ENCODE measurements around the gene AQR.
A peak's percentile ranks its signal among the peaks of the same experiment; 100 is the strongest.

The AQR gene

DNA sequence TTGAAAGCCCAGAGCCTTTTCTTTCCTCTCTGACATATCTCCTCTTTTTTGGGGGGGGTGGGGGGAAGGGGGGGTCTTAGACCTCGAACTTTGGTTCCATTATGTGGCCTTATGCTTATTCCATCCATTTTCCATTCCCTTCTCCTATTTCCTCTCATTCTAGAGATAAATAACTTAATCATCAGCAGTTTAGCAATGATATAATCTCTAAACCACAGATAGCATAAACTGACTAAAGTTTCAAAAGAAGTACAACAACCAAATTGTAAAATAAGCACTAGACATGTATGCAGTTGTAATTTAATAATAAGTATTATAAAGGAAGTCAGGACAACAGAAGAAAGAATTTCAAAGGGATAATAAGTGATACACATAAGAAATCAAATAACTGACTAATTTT, 64.5 kb downstream of the AQR start:
- Histone ChIP-seq H3K56ac (ENCODE audit: low read length) (no peak overlapping the region), H3K4me1 (ENCODE audit: control insufficient read depth, low read depth, low read length) (no peaks in the 10 kb centered on the region), H3K27me3 (ENCODE audit: insufficient read depth, low read length, poor library complexity) (no peaks in the 10 kb centered on the region), H3K27ac (ENCODE audit: low read depth, low read length) (no peak overlapping the region), H3K9ac (ENCODE audit: low read length) (no peak overlapping the region), H3K4ac (ENCODE audit: low read depth, low read length) (no peak overlapping the region), H3K36me3 (ENCODE audit: control insufficient read depth, insufficient read depth, low read length) (peaks cover 3% of the 10 kb centered on the region), H2AK5ac (ENCODE audit: low read length) (no peak overlapping the region), H4K5ac (ENCODE audit: low read length) (no peak overlapping the region), H3K18ac (ENCODE audit: low read length) (no peak overlapping the region), H3K4me3 (ENCODE audit: low read length) (no peak overlapping the region), H4K8ac (ENCODE audit: low read depth, low read length) (no peak overlapping the region), H2BK120ac (ENCODE audit: low read depth, low read length) (no peak overlapping the region), H3K23ac (ENCODE audit: low read length) (no peak overlapping the region), H3K79me1 (ENCODE audit: low read length) (no peaks in the 10 kb centered on the region), H3K4me2 (ENCODE audit: low read length) (no peak overlapping the region), H3K79me2 (ENCODE audit: control insufficient read depth, insufficient read depth, low read length) (no peaks in the 10 kb centered on the region), H2BK5ac (ENCODE audit: low read length) (no peak overlapping the region), H2BK15ac (replicated peaks; ENCODE audit: low read depth) (no peak overlapping the region)
- no peak for DNase-seq
- WGBS (ENCODE audit: extremely low coverage, insufficient coverage, low lambda C conversion rate), result no CpG with 5 or more reads among the region's 1 CpG

- Histone ChIP-seq H2BK15ac (replicated peaks; ENCODE audit: low read depth) (no peak overlapping the region), H3K27me3 (ENCODE audit: insufficient read depth, low read length, poor library complexity) (no peaks in the 10 kb centered on the region), H4K8ac (ENCODE audit: low read depth, low read length) (no peak overlapping the region), H3K79me2 (ENCODE audit: control insufficient read depth, insufficient read depth, low read length) (no peaks in the 10 kb centered on the region), H3K9ac (ENCODE audit: low read length) (no peak overlapping the region), H3K4me3 (ENCODE audit: low read length) (no peak overlapping the region), H3K4ac (ENCODE audit: low read depth, low read length) (no peak overlapping the region), H3K36me3 (ENCODE audit: control insufficient read depth, insufficient read depth, low read length) (peaks cover 2% of the 10 kb centered on the region), H2BK120ac (ENCODE audit: low read depth, low read length) (no peak overlapping the region), H3K27ac (ENCODE audit: low read depth, low read length) (no peak overlapping the region), H3K56ac (ENCODE audit: low read length) (no peak overlapping the region), H4K5ac (ENCODE audit: low read length) (no peak overlapping the region), H2BK5ac (ENCODE audit: low read length) (no peak overlapping the region), H3K4me1 (ENCODE audit: control insufficient read depth, low read depth, low read length) (no peaks in the 10 kb centered on the region), H3K18ac (ENCODE audit: low read length) (no peak overlapping the region), H3K4me2 (ENCODE audit: low read length) (no peak overlapping the region), H2AK5ac (ENCODE audit: low read length) (no peak overlapping the region), H3K79me1 (ENCODE audit: low read length) (no peaks in the 10 kb centered on the region), H3K23ac (ENCODE audit: low read length) (no peak overlapping the region)
- WGBS (ENCODE audit: extremely low coverage, insufficient coverage, low lambda C conversion rate), result no CpG with 5 or more reads among the region's 1 CpG
- DNase-seq, result no peak
Observed at GRCh38 chr15:34904527-34904926, 65.0 kb downstream of the AQR start.

DNA sequence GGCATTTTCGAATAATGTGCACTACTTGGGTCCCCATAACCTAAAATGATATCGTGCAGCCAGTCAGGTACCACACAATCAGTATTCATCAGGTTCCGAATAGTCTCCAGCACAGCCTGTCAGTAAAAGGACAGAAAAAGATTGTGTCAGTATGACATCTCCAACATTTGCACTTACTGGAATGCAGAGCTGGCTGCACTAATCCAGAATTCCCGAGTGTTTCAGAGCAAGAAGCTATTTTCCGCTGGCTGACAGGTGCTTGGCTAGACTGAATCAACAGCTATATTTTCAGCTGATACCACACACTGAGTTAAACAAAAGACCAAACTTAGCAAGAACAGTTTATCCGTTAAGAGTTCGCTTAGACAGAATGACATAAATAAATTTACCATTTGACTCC, 68.8 kb downstream of the AQR start:
- Histone ChIP-seq H3K4ac (ENCODE audit: low read depth, low read length) (no peak overlapping the region), H3K4me3 (ENCODE audit: low read length) (no peak overlapping the region), H3K4me2 (ENCODE audit: low read length) (no peak overlapping the region), H3K56ac (ENCODE audit: low read length) (no peak overlapping the region), H2BK15ac (replicated peaks; ENCODE audit: low read depth) (no peak overlapping the region), H3K36me3 (ENCODE audit: control insufficient read depth, insufficient read depth, low read length) (peaks cover 4% of the 10 kb centered on the region), H3K79me1 (ENCODE audit: low read length) (no peaks in the 10 kb centered on the region), H2AK5ac (ENCODE audit: low read length) (no peak overlapping the region), H2BK120ac (ENCODE audit: low read depth, low read length) (no peak overlapping the region), H3K9ac (ENCODE audit: low read length) (no peak overlapping the region), H3K4me1 (ENCODE audit: control insufficient read depth, low read depth, low read length) (no peaks in the 10 kb centered on the region), H3K23ac (ENCODE audit: low read length) (no peak overlapping the region), H4K5ac (ENCODE audit: low read length) (no peak overlapping the region), H3K79me2 (ENCODE audit: control insufficient read depth, insufficient read depth, low read length) (no peaks in the 10 kb centered on the region), H3K27ac (ENCODE audit: low read depth, low read length) (no peak overlapping the region), H3K18ac (ENCODE audit: low read length) (no peak overlapping the region), H2BK5ac (ENCODE audit: low read length) (no peak overlapping the region), H3K27me3 (ENCODE audit: insufficient read depth, low read length, poor library complexity) (no peaks in the 10 kb centered on the region), H4K8ac (ENCODE audit: low read depth, low read length) (no peak overlapping the region)
- no CpG with 5 or more reads among the region's 7 CpGs for WGBS (ENCODE audit: extremely low coverage, insufficient coverage, low lambda C conversion rate)
- no peak for DNase-seq

DNA sequence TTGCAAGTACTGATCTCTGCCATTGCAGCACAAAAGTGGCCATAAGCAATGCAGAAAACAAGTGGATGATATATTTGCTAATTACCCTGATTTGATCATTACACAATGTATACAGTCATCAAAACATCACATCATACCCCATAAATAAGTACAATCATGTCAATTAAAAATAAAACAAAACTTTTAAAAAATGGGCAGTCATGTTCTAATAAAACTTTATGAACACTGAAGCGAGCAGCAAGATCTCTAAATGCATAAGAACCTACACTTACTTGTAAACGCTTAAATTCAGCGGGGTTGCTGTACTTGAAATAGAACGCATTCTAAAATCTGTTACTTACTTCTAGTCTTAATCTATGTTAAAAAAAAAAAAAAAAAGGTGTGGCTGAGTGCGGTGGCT, 73.4 kb downstream of the AQR start:
- no peak overlapping the region for H3K4me3 ChIP-seq (ENCODE audit: low read length)
- H3K27ac ChIP-seq (ENCODE audit: low read depth, low read length), result no peak overlapping the region
- H3K27me3 ChIP-seq (ENCODE audit: insufficient read depth, low read length, poor library complexity), result no peaks in the 10 kb centered on the region
- no peak for DNase-seq
- no peak overlapping the region for H4K5ac ChIP-seq (ENCODE audit: low read length)
- no peak overlapping the region for H4K8ac ChIP-seq (ENCODE audit: low read depth, low read length)
- no peaks in the 10 kb centered on the region for H3K4me1 ChIP-seq (ENCODE audit: control insufficient read depth, low read depth, low read length)
- no peak overlapping the region for H2BK120ac ChIP-seq (ENCODE audit: low read depth, low read length)
- no peak overlapping the region for H3K23ac ChIP-seq (ENCODE audit: low read length)
- H3K18ac ChIP-seq (ENCODE audit: low read length), result no peak overlapping the region
- no peaks in the 10 kb centered on the region for H3K79me2 ChIP-seq (ENCODE audit: control insufficient read depth, insufficient read depth, low read length)
- no peak overlapping the region for H2AK5ac ChIP-seq (ENCODE audit: low read length)
- no peak overlapping the region for H3K4me2 ChIP-seq (ENCODE audit: low read length)
- H3K9ac ChIP-seq (ENCODE audit: low read length), result no peak overlapping the region
- H3K79me1 ChIP-seq (ENCODE audit: low read length), result no peaks in the 10 kb centered on the region
- H3K4ac ChIP-seq (ENCODE audit: low read depth, low read length), result no peak overlapping the region
- no peak overlapping the region for H2BK5ac ChIP-seq (ENCODE audit: low read length)
- H2BK15ac ChIP-seq (replicated peaks; ENCODE audit: low read depth), result no peak overlapping the region
- WGBS (ENCODE audit: extremely low coverage, insufficient coverage, low lambda C conversion rate), result no CpG with 5 or more reads among the region's 5 CpGs
- no peak overlapping the region for H3K56ac ChIP-seq (ENCODE audit: low read length)
- peaks cover 10% of the 10 kb centered on the region for H3K36me3 ChIP-seq (ENCODE audit: control insufficient read depth, insufficient read depth, low read length)

DNA sequence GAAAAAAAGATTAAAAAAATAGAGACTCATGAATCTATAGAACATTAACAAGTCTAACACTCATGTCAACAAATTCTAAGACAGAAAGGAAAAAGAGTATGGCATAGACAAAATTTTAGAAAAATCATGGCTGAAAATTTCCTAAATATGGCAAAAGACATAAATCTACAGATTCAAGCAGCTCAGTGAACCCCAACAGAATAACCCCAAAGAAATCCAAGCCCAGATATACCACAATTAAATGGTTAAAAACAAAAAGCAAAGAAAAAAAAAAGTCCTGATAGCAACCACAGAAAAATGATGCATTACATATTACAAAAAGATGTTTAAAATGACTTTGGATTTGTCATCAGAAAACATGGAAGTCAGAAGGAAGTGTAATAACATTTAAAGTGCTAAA, 75.6 kb downstream of the AQR start:
- no peak overlapping the region for H3K4ac ChIP-seq (ENCODE audit: low read depth, low read length)
- H3K27me3 ChIP-seq (ENCODE audit: insufficient read depth, low read length, poor library complexity), result no peaks in the 10 kb centered on the region
- no peak overlapping the region for H3K18ac ChIP-seq (ENCODE audit: low read length)
- H2BK5ac ChIP-seq (ENCODE audit: low read length), result no peak overlapping the region
- no peaks in the 10 kb centered on the region for H3K4me1 ChIP-seq (ENCODE audit: control insufficient read depth, low read depth, low read length)
- peaks cover 8% of the 10 kb centered on the region for H3K36me3 ChIP-seq (ENCODE audit: control insufficient read depth, insufficient read depth, low read length)
- H3K4me3 ChIP-seq (ENCODE audit: low read length), result no peak overlapping the region
- no peak for DNase-seq
- H3K79me1 ChIP-seq (ENCODE audit: low read length), result no peaks in the 10 kb centered on the region
- no peak overlapping the region for H3K27ac ChIP-seq (ENCODE audit: low read depth, low read length)
- H2BK15ac ChIP-seq (replicated peaks; ENCODE audit: low read depth), result no peak overlapping the region
- no peak overlapping the region for H3K4me2 ChIP-seq (ENCODE audit: low read length)
- no peak overlapping the region for H3K9ac ChIP-seq (ENCODE audit: low read length)
- H2BK120ac ChIP-seq (ENCODE audit: low read depth, low read length), result no peak overlapping the region
- no peaks in the 10 kb centered on the region for H3K79me2 ChIP-seq (ENCODE audit: control insufficient read depth, insufficient read depth, low read length)
- H2AK5ac ChIP-seq (ENCODE audit: low read length), result no peak overlapping the region
- H3K23ac ChIP-seq (ENCODE audit: low read length), result no peak overlapping the region
- H3K56ac ChIP-seq (ENCODE audit: low read length), result no peak overlapping the region
- H4K5ac ChIP-seq (ENCODE audit: low read length), result no peak overlapping the region
- H4K8ac ChIP-seq (ENCODE audit: low read depth, low read length), result no peak overlapping the region

GRCh38 chr15:34892963-34893591, 76.5 kb downstream of the AQR start:
- Histone ChIP-seq H3K4ac (ENCODE audit: low read depth, low read length) (no peak overlapping the region), H3K79me2 (ENCODE audit: control insufficient read depth, insufficient read depth, low read length) (no peaks in the 10 kb centered on the region), H3K27me3 (ENCODE audit: insufficient read depth, low read length, poor library complexity) (no peaks in the 10 kb centered on the region), H3K4me2 (ENCODE audit: low read length) (no peak overlapping the region), H3K27ac (ENCODE audit: low read depth, low read length) (no peak overlapping the region), H3K36me3 (ENCODE audit: control insufficient read depth, insufficient read depth, low read length) (peaks cover 8% of the 10 kb centered on the region), H3K56ac (ENCODE audit: low read length) (no peak overlapping the region), H2BK15ac (replicated peaks; ENCODE audit: low read depth) (no peak overlapping the region), H2BK5ac (ENCODE audit: low read length) (no peak overlapping the region), H3K4me3 (ENCODE audit: low read length) (peak overlapping the region; percentile 20), H3K79me1 (ENCODE audit: low read length) (no peaks in the 10 kb centered on the region), H3K18ac (ENCODE audit: low read length) (no peak overlapping the region), H4K8ac (ENCODE audit: low read depth, low read length) (no peak overlapping the region), H3K9ac (ENCODE audit: low read length) (no peak overlapping the region), H3K23ac (ENCODE audit: low read length) (no peak overlapping the region), H2AK5ac (ENCODE audit: low read length) (no peak overlapping the region), H2BK120ac (ENCODE audit: low read depth, low read length) (no peak overlapping the region), H4K5ac (ENCODE audit: low read length) (no peak overlapping the region), H3K4me1 (ENCODE audit: control insufficient read depth, low read depth, low read length) (no peaks in the 10 kb centered on the region)
- DNase-seq, result peak; percentile 29
- WGBS (ENCODE audit: extremely low coverage, insufficient coverage, low lambda C conversion rate), result no CpG with 5 or more reads among the region's 7 CpGs

Measured in mesendoderm (in vitro differentiated cells).